Measurements from ENCODE around the gene RBBP7. TPM values are rescaled to one million over a fixed set of nuclear protein-coding genes. Genes with fewer than 3 reads are reported as not detected.

RBBP7 gene
- total RNA-seq, 1 donor from 2014 or later, result 112 TPM

- Mint-ChIP-seq H3K4me3 (ENCODE audit: unreplicated experiment) (no peak overlapping the region), H3K27ac (ENCODE audit: unreplicated experiment) (no peak overlapping the region), H3K4me1 (ENCODE audit: unreplicated experiment) (no peaks in the 10 kb centered on the region), H3K9me3 (ENCODE audit: unreplicated experiment) (no peaks in the 10 kb centered on the region), H3K36me3 (ENCODE audit: low read depth, unreplicated experiment) (no peaks in the 10 kb centered on the region), H3K27me3 (ENCODE audit: unreplicated experiment) (no peaks in the 10 kb centered on the region)
- no peak for TF ChIP-seq CTCF (IDR thresholded peaks at IDR 0.05; ENCODE audit: unreplicated experiment)
- no peak for DNase-seq (ENCODE audit: low spot score)
Observed at GRCh38 chrX:16910376-16910775, 40.2 kb upstream of the RBBP7 start.

GRCh38 chrX:16903274-16904022 is 33.3 kb upstream of the RBBP7 start:
- Mint-ChIP-seq H3K27me3 (ENCODE audit: unreplicated experiment) (no peaks in the 10 kb centered on the region), H3K4me3 (ENCODE audit: unreplicated experiment) (no peak overlapping the region), H3K27ac (ENCODE audit: unreplicated experiment) (no peak overlapping the region), H3K9me3 (ENCODE audit: unreplicated experiment) (no peaks in the 10 kb centered on the region), H3K4me1 (ENCODE audit: unreplicated experiment) (no peaks in the 10 kb centered on the region), H3K36me3 (ENCODE audit: low read depth, unreplicated experiment) (no peaks in the 10 kb centered on the region)
- no peak for TF ChIP-seq CTCF (IDR thresholded peaks at IDR 0.05; ENCODE audit: unreplicated experiment)
- no peak for DNase-seq (ENCODE audit: low spot score)

- Mint-ChIP-seq H3K27ac (ENCODE audit: unreplicated experiment) (no peak overlapping the region), H3K36me3 (ENCODE audit: low read depth, unreplicated experiment) (no peaks in the 10 kb centered on the region), H3K4me1 (ENCODE audit: unreplicated experiment) (peaks cover 3% of the 10 kb centered on the region), H3K9me3 (ENCODE audit: unreplicated experiment) (no peaks in the 10 kb centered on the region), H3K4me3 (ENCODE audit: unreplicated experiment) (no peak overlapping the region), H3K27me3 (ENCODE audit: unreplicated experiment) (no peaks in the 10 kb centered on the region)
- no peak for DNase-seq (ENCODE audit: low spot score)
- no peak for TF ChIP-seq CTCF (IDR thresholded peaks at IDR 0.05; ENCODE audit: unreplicated experiment)
Observed at GRCh38 chrX:16897445-16897844, 27.3 kb upstream of the RBBP7 start.

- Mint-ChIP-seq H3K9me3 (ENCODE audit: unreplicated experiment) (no peaks in the 10 kb centered on the region), H3K4me3 (ENCODE audit: unreplicated experiment) (no peak overlapping the region)
Observed at GRCh38 chrX:16892504-16893362, 22.6 kb upstream of the RBBP7 start.

More at GRCh38 chrX:16892504-16893362, 22.6 kb upstream of the RBBP7 start:
- H3K27me3 Mint-ChIP-seq (ENCODE audit: unreplicated experiment), result no peaks in the 10 kb centered on the region
- DNase-seq (ENCODE audit: low spot score), result peak; percentile 65
- no peaks in the 10 kb centered on the region for H3K36me3 Mint-ChIP-seq (ENCODE audit: low read depth, unreplicated experiment)
- peaks cover 3% of the 10 kb centered on the region for H3K4me1 Mint-ChIP-seq (ENCODE audit: unreplicated experiment)
- peak overlapping the region; percentile 48 for H3K27ac Mint-ChIP-seq (ENCODE audit: unreplicated experiment)
- TF ChIP-seq CTCF (IDR thresholded peaks at IDR 0.05; ENCODE audit: unreplicated experiment), result peak; percentile 62

Measured in endothelial cell (in vitro differentiated cells).